A549 (cell line): ENCODE data around the gene FBXL15. TPM values are rescaled to one million over a fixed set of nuclear protein-coding genes. Genes with fewer than 3 reads are reported as not detected.

Source experiments
- ATAC-seq, 2 experiments: fragments of 200-7000 bp in 1 of 2; fragments of >200 bp in 1 of 2; cut with Nextera tagmentation in 1 of 2; cut with Tn5 transposase in 1 of 2; 3 replicates each; pipeline versions ENCODE4 v1.8.0 to v1.9.1; 2018 to 2020; ENCODE audit warnings: mild to moderate bottlenecking in 1 of 2, moderate library complexity in 1 of 2
- CTCF ChIA-PET: fragments of 300-600 bp; sonication (Branson Sonifier 250); formaldehyde crosslinking; extraction: SDS; loops from one replicate; lab custom pipeline; 2021; ENCODE audit warnings: antibody characterized with exemption, inconsistent platforms; lab: Yijun Ruan, JAX
- POLR2A ChIA-PET: fragments of 350-600 bp; formaldehyde crosslinking; extraction: SDS; loops from one replicate; lab custom pipeline; 2021; ENCODE audit warnings: antibody characterized with exemption, inconsistent platforms; lab: Yijun Ruan, JAX
- DNase-seq, 2 experiments: peaks; one replicate each; pipeline versions ENCODE4 v3.0.0 to v3.0.0-alpha.2; 2011 to 2016; ENCODE audit warnings: low read depth in 1 of 2, low spot score in 1 of 2
- FAIRE-seq: peaks from 2 replicates; lab custom pipeline; 2011; peaks lifted over from hg19 to GRCh38; lab: Jason Lieb, UNC
- H3K27ac ChIP-seq, 2 experiments: fragments of >200 bp; sonication (Bioruptor Twin); formaldehyde crosslinking; 3 replicates each; pipeline ENCODE4 v1.5.1; 2016 to 2017
- H3K4me1 ChIP-seq: fragments of >200 bp; sonication (Bioruptor Twin); formaldehyde crosslinking; 3 replicates; pipeline ENCODE4 v1.6.1; 2016
- H3K4me2 ChIP-seq: fragments of >200 bp; sonication (Bioruptor Twin); formaldehyde crosslinking; 3 replicates; pipeline ENCODE4 v1.6.1; 2016
- H3K4me3 ChIP-seq: fragments of >200 bp; sonication (Bioruptor Twin); formaldehyde crosslinking; 3 replicates; pipeline ENCODE4 v1.5.1; 2016
- H3K9me3 ChIP-seq: fragments of >200 bp; sonication (Bioruptor Twin); formaldehyde crosslinking; 3 replicates; pipeline ENCODE4 v1.6.1; 2016
- ATOH8 ChIP-seq: fragments of 250-450 bp; sonication (Bioruptor Pico); IDR thresholded peaks from 2 replicates; pipeline ENCODE4 v1.5.0; 2020; ENCODE audit warnings: low read depth, mild to moderate bottlenecking, moderate library complexity
- BCL3 ChIP-seq: fragments of >200 bp; sonication (Bioruptor Twin); formaldehyde crosslinking; IDR thresholded peaks from 3 replicates; pipeline ENCODE4 v1.6.1; 2016
- BHLHE40 ChIP-seq: IDR thresholded peaks from 2 replicates; pipeline ENCODE4 v1.6.1; 2012; ENCODE audit warnings: low read depth, low read length, inconsistent platforms
- CBX8 ChIP-seq: fragments of 200-600 bp; sonication (generic); IDR thresholded peaks from 2 replicates; pipeline ENCODE4 v1.6.1; 2016
- CEBPB ChIP-seq, 2 experiments: fragments of >200 bp in 1 of 2; sonication (Bioruptor Twin) in 1 of 2; formaldehyde crosslinking in 1 of 2; IDR thresholded peaks; 2 replicates each; pipeline ENCODE4 v1.6.1; 2012 to 2016
- CHD2 ChIP-seq: fragments of 150-350 bp; IDR thresholded peaks from 2 replicates; pipeline ENCODE4 v1.6.1; 2014; ENCODE audit warnings: low read length; ENCODE audit not compliant: partially characterized antibody
- EHF ChIP-seq: fragments of 250-450 bp; sonication (Bioruptor Pico); IDR thresholded peaks from 2 replicates; pipeline ENCODE4 v1.5.0; 2020; ENCODE audit warnings: mild to moderate bottlenecking
- EP300 ChIP-seq, 2 experiments: fragments of >200 bp; sonication (Bioruptor Twin); formaldehyde crosslinking; IDR thresholded peaks; 2 replicates in 1 of 2; 3 replicates in 1 of 2; pipeline ENCODE4 v1.6.1; 2016 to 2017
- ESRRA ChIP-seq: fragments of 150-350 bp; IDR thresholded peaks from 2 replicates; pipeline ENCODE4 v1.6.1; 2014; ENCODE audit warnings: mild to moderate bottlenecking, low read length, borderline replicate concordance
- FOSB ChIP-seq: fragments of 250-450 bp; sonication (Bioruptor Pico); IDR thresholded peaks from 2 replicates; pipeline ENCODE4 v1.5.0; 2020; ENCODE audit warnings: mild to moderate bottlenecking, moderate library complexity
- GATA3 ChIP-seq: IDR thresholded peaks from 2 replicates; pipeline ENCODE4 v1.6.1; 2012; ENCODE audit warnings: borderline replicate concordance
- HDAC2 ChIP-seq: fragments of 200-600 bp; sonication (generic); IDR thresholded peaks from 2 replicates; pipeline ENCODE4 v1.6.1; 2016
- HOXA7 ChIP-seq: fragments of 250-450 bp; sonication (Bioruptor Pico); IDR thresholded peaks from 2 replicates; pipeline ENCODE4 v1.5.0; 2020; ENCODE audit warnings: mild to moderate bottlenecking, moderate library complexity
- HOXB13 ChIP-seq: fragments of 250-450 bp; sonication (Bioruptor Pico); IDR thresholded peaks from 2 replicates; pipeline ENCODE4 v1.5.0; 2020; ENCODE audit warnings: low read depth, mild to moderate bottlenecking, moderate library complexity
- MAFK ChIP-seq: fragments of 450-650 bp; IDR thresholded peaks from 2 replicates; pipeline ENCODE4 v1.6.1; 2014; ENCODE audit not compliant: partially characterized antibody
- NR3C1 ChIP-seq: fragments of >200 bp; sonication (Bioruptor Twin); formaldehyde crosslinking; IDR thresholded peaks from 3 replicates; pipeline ENCODE4 v1.6.1; 2017
- PBX3 ChIP-seq: IDR thresholded peaks from 2 replicates; pipeline ENCODE4 v1.6.1; 2012
- PHF8 ChIP-seq: fragments of 200-600 bp; sonication (generic); IDR thresholded peaks from 2 replicates; pipeline ENCODE4 v1.6.1; 2016; ENCODE audit warnings: low read depth, mild to moderate bottlenecking, antibody characterized with exemption, moderate library complexity, borderline replicate concordance
- POLR2A ChIP-seq: IDR thresholded peaks from 2 replicates; pipeline ENCODE4 v1.6.1; 2012; ENCODE audit warnings: mild to moderate bottlenecking, low read length
- RCOR1 ChIP-seq: fragments of 150-350 bp; IDR thresholded peaks from 2 replicates; pipeline ENCODE4 v1.6.1; 2014; ENCODE audit warnings: antibody characterized with exemption, low read length, low read depth
- RNF2 ChIP-seq: fragments of 200-600 bp; sonication (generic); IDR thresholded peaks from 2 replicates; pipeline ENCODE4 v1.6.1; 2016; ENCODE audit warnings: low read depth, mild to moderate bottlenecking, antibody characterized with exemption, moderate library complexity, borderline replicate concordance
- SREBF2 ChIP-seq: fragments of 450-650 bp; IDR thresholded peaks from 2 replicates; pipeline ENCODE4 v1.6.1; 2014; ENCODE audit warnings: mild to moderate bottlenecking, moderate library complexity
- ZC3H11A ChIP-seq: fragments of 450-650 bp; IDR thresholded peaks from 2 replicates; pipeline ENCODE4 v1.6.1; 2014; ENCODE audit warnings: antibody characterized with exemption, mild to moderate bottlenecking
- WGBS: methylation state at CpG from one replicate; pipeline ENCODE4 v1.1.6; 2017; ENCODE audit errors: missing lambda C conversion rate; 5-methylcytosine and 5-hydroxymethylcytosine counted together
- polyA plus RNA-seq, 4 experiments: library from polyadenylated mRNA; depleted of rRNA in 3 of 4; stranded (reverse); fragments of >200 nt; fragmentation: RNase III in 1 of 4; extraction: RNeasy Plus Mini Kit Qiagen cat#74134 plus additional on column Dnase treatment in 1 of 4; gene quantifications; 2 replicates in 3 of 4; 3 replicates in 1 of 4; pipeline ENCODE4 v1.2.3, GENCODE V29; 2011 to 2017

Gene FBXL15
- polyA plus RNA-seq, 2 of the 4 experiments (the other 2 are of a cell fraction), result 4.8 to 9.4 TPM

- no peak for ATAC-seq
- Histone ChIP-seq H3K4me2 (no peak overlapping the region), H3K27ac (no peak overlapping the region), H3K4me3 (no peak overlapping the region), H3K9me3 (no peaks in the 10 kb centered on the region), H3K4me1 (peaks cover 4% of the 10 kb centered on the region)
- 39% methylated on average over 2 of the region's 2 CpGs for WGBS
- FAIRE-seq, result no peak
- ChIA-PET POLR2A (no interaction called here), CTCF (interaction anchor here (1.0 kb wide), 1 partner anchor 46 kb away, joined by 5 read pairs; no protein-coding TSS in a partner anchor)
- TF ChIP-seq ESRRA (no peak), RCOR1 (no peak), CEBPB (IDR thresholded peaks at IDR 0.05) (no peak), HDAC2 (no peak), ZC3H11A (no peak), EP300 (IDR thresholded peaks at IDR 0.05) (no peak), NR3C1 (no peak)
- no peak for DNase-seq
These were observed 24.2 kb downstream of the FBXL15 start for GRCh38 chr10:102444851-102445250.

- Histone ChIP-seq H3K4me2 (peak overlapping the region; percentile 87), H3K9me3 (no peaks in the 10 kb centered on the region), H3K27ac (peak overlapping the region; percentile 89 to 95), H3K4me3 (peak overlapping the region; percentile 97), H3K4me1 (peaks cover 35% of the 10 kb centered on the region)
- CTCF ChIA-PET, result interaction anchor here (0.9 to 2.5 kb wide), 10 partner anchors 9 to 219 kb away, joined by 3 to 11 read pairs (median 3); partner anchors contain the start of gene CUEDC2
- TF ChIP-seq CBX8 (no peak), HOXA7 (CRISPR knock-in tag) (no peak), GATA3 (no peak), CHD2 (no peak), BCL3 (no peak), SREBF2 (no peak), RCOR1 (no peak), FOSB (CRISPR knock-in tag) (no peak), ATOH8 (CRISPR knock-in tag) (no peak), RNF2 (no peak), MAFK (no peak), BHLHE40 (no peak), PBX3 (no peak), HOXB13 (CRISPR knock-in tag) (no peak), EP300 (IDR thresholded peaks at IDR 0.05) (no peak)
- 12% methylated on average over 26 of the region's 30 CpGs for WGBS
- FAIRE-seq, result no peak
- POLR2A ChIA-PET, result interaction anchor here (0.6 to 2.1 kb wide), 5 partner anchors 9 to 192 kb away, joined by 3 to 9 read pairs (median 5); partner anchors contain the start of gene FBXL15
- DNase-seq, result peak in 1 of 2 experiments; percentile 82
- peak; percentile 81 to 87 for ATAC-seq
These were observed 28.9 kb downstream of the FBXL15 start for GRCh38 chr10:102449321-102450123.

GRCh38 chr10:102450124-102450373 is 29.4 kb downstream of the FBXL15 start:
- ATAC-seq (peak; percentile 20 to 48; a peak in 5 of 6 replicates), DNase-seq (no peak), FAIRE-seq (no peak)
- 1% methylated on average over 11 of the region's 11 CpGs for WGBS
- peak overlapping the region; percentile 87 for H3K4me2 ChIP-seq
- no peaks in the 10 kb centered on the region for H3K9me3 ChIP-seq
- ChIA-PET CTCF (interaction anchor here (1.0 to 2.5 kb wide), 9 partner anchors 12 to 220 kb away, joined by 3 to 11 read pairs (median 6); partner anchors contain the start of gene CUEDC2), POLR2A (interaction anchor here (0.6 to 2.1 kb wide), 9 partner anchors 9 to 281 kb away, joined by 3 to 9 read pairs (median 5); partner anchors contain the start of genes CUEDC2 and FBXL15)
- peaks cover 41% of the 10 kb centered on the region for H3K4me1 ChIP-seq
- peak overlapping the region; percentile 89 to 95 for H3K27ac ChIP-seq
- TF ChIP-seq CBX8 (no peak), RCOR1 (no peak), BCL3 (no peak), POLR2A (no peak), PHF8 (peak; percentile 34), EHF (no peak)
- H3K4me3 ChIP-seq, result peak overlapping the region; percentile 97
